Measurements from ENCODE around the gene ZNF561.

DNA sequence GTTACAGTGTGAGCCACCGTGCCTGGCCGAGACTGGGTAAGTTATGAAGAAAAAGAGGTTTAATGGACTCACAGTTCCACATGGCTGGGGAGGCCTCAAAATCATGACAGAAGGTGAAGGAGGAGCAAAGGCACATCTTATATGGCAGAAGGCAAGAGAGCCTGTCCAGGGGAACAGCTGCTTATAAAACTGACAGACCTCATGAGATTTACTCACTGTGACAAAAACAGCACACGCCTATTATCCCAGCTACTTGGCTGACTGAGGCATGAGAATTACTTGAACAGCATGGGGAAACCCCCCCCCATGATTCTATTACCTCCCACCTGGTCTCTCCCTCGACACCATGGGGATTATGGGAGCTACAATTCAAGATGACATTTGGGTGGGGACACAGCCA is 23.4 kb upstream of the ZNF561 start:
- no peak for TF ChIP-seq CTCF (IDR thresholded peaks at IDR 0.05)
- TF ChIP-seq POLR2A (IDR thresholded peaks at IDR 0.05) = no peak
- no peak for TF ChIP-seq POLR2AphosphoS5 (IDR thresholded peaks at IDR 0.05)
- no peak for TF ChIP-seq EP300 (IDR thresholded peaks at IDR 0.05)
